ENCODE results near the gene UBR1. TPM values are rescaled to one million over a fixed set of nuclear protein-coding genes. Genes with fewer than 3 reads are reported as not detected.

UBR1 gene
- total and polyA plus RNA-seq, 3 donors from 2014 or later, result 21.3 to 40.7 (median 36.5) TPM

DNA sequence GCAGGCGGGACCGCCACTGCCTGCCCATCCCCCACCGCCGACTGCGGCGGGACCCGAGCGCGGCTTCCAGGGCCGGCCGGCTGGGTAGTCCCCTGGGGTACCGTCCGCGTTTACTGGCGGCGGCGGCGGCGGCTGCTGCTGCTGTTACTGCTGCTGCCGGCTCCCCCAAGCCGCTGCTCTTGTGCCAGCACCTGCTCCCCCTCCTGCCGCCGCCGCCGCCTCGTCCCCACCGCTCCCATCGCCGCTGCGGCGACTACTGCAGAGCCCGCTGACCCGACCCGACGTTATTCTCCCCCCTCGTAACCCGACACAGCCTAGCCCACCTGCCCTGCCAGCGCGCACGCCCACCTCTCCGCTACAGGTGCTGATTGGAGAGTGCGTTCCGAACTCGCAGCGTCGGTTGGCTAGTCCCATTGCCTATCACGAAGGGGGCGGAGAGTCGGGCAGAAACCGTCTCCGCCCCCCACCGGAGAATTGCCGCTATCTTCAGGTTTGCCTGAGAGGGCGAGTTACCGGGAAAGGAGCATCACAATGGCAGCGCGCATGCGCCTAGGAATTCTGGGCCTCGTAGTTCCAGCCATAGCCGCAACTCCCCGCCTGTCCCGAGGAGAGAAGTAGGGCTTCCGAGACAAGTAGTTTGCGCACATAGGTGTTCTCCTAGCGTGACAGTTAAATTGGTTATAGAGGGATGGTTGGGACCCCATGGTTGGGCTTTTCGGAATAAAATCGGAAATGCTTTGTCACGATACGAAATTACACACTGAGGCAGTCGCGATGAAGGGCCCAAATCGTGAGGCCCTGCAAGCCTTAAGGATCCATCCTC is 185.1 kb downstream of the UBR1 start, which contains the start of gene TTBK2:
Gene TTBK2 (minus strand): TSS at position 260 of the 823 bp plus-strand sequence. CDS start 42,161 bp downstream, outside the sequence.
- intact Hi-C loops (cut with DNase I; ENCODE audit: low total_unique reads), result loop anchor here (10.0 kb wide), 1 partner anchor 186 kb away; the partner anchor contains the start of gene CDAN1
- 0 to 1% methylated on average over 11 to 44 of the region's 72 CpGs for WGBS, 2 donors
- H3K27me3 ChIP-seq, result no peaks in the 10 kb centered on the region
- H3K36me3 ChIP-seq (ENCODE audit: low read depth, missing control alignments), result no peaks in the 10 kb centered on the region
- H3K27ac ChIP-seq, result peak within 1 kb of the TSS; percentile 91 to 93
- H3K4me1 ChIP-seq, result peaks cover 9% of the 10 kb centered on the region
- TF ChIP-seq POLR2A (IDR thresholded peaks at IDR 0.05), result no peak
- TF ChIP-seq, protein P1, sequence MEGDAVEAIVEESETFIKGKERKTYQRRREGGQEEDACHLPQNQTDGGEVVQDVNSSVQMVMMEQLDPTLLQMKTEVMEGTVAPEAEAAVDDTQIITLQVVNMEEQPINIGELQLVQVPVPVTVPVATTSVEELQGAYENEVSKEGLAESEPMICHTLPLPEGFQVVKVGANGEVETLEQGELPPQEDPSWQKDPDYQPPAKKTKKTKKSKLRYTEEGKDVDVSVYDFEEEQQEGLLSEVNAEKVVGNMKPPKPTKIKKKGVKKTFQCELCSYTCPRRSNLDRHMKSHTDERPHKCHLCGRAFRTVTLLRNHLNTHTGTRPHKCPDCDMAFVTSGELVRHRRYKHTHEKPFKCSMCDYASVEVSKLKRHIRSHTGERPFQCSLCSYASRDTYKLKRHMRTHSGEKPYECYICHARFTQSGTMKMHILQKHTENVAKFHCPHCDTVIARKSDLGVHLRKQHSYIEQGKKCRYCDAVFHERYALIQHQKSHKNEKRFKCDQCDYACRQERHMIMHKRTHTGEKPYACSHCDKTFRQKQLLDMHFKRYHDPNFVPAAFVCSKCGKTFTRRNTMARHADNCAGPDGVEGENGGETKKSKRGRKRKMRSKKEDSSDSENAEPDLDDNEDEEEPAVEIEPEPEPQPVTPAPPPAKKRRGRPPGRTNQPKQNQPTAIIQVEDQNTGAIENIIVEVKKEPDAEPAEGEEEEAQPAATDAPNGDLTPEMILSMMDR (IDR thresholded peaks at IDR 0.05), result peak in 1 of 3 experiments; percentile 15
- H3K4me3 ChIP-seq, result peak within 1 kb of the TSS; percentile 94 to 98
- no peaks in the 10 kb centered on the region for H3K9me3 ChIP-seq
- peak; percentile 99 for DNase-seq

DNA sequence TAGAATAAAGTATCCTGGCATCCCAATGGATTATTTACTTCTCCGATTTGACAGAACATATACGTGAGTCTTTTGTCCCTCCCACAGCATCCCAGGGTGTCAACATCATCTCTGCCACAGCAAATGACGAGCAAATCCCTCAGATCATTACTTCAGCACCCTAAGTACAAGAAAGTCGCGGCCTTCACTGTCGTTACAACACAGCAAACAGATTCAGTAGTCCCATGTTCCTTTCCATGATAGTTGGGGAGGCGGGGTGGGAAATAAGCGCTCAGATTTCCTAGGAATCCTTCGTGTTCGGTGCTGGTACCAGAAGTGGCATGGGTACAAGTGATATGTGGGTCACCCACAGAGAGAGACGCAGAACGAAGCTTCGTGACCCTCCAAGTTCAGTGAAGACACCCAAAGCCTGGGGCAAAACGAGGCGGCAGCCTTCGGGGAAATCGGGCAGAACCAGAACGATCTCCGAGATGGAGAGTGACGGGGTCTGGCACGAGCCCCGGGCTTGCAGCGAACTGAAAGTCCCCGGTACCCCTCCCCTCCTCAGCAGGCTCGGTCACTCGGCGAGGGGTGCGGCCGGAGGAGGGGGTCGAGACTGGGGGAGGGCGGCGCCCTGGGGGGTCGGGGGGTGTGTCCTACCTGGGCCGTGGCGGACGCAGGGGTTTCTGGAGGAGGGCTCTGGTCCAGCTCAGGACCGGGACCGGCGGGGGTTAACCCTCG is 185.9 kb downstream of the UBR1 start:
- WGBS, 2 donors, result 0% methylated on average over 18 to 40 of the region's 40 CpGs
- intact Hi-C loops (cut with DNase I; ENCODE audit: low total_unique reads), result loop anchor here (10.0 kb wide), 1 partner anchor 185 kb away; the partner anchor contains the start of gene CDAN1
- Histone ChIP-seq H3K9me3 (no peaks in the 10 kb centered on the region), H3K4me3 (peak overlapping the region; percentile 94 to 98), H3K27ac (peak overlapping the region; percentile 91 to 93), H3K4me1 (peaks cover 9% of the 10 kb centered on the region), H3K36me3 (ENCODE audit: low read depth, missing control alignments) (no peaks in the 10 kb centered on the region), H3K27me3 (no peaks in the 10 kb centered on the region)
- peak; percentile 60 for DNase-seq
- TF ChIP-seq, protein P1 (IDR thresholded peaks at IDR 0.05), result no peak
- TF ChIP-seq POLR2A (IDR thresholded peaks at IDR 0.05), result no peak

DNA sequence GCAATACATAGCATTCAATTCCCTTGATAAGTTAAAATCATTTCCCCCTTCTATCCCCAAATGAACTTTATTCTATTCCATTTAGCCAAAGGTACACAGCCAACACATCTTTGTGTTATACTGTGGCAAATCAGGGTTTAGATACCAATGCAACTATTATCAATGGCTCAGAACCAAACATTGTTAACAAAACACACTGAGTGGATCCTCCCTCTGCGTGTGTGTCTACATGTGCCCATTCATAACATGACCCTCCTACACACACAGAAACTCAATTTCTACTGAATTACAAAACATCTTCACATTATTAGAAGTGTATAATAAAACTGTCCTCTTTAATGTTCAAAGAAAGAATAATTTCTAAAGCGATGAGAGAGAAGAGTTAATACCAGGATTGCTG is 186.5 kb downstream of the UBR1 start:
- no peak for DNase-seq

DNA sequence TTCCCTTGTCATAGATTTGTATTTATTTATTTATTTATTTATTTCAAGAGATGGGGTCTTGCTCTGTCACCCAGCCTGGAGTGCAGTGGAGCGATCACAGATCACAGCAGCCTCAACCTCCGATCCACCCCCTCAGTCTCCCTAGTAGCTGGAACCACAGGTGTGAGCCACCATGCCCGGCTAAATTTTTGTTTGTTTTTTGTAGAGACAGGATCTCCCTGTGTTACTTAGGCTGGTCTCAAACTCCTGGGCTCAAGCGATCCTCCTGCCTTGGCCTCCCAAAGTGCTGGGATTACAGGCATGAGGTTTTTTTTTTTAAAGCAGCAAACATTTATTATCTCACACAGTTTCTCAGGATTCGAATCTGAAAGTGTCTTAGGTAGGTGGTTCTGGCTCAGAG is 187.8 kb downstream of the UBR1 start:
- Histone ChIP-seq H3K36me3 (ENCODE audit: low read depth, missing control alignments) (no peaks in the 10 kb centered on the region), H3K4me1 (peaks cover 9% of the 10 kb centered on the region), H3K27ac (no peak overlapping the region), H3K9me3 (no peaks in the 10 kb centered on the region), H3K27me3 (no peaks in the 10 kb centered on the region), H3K4me3 (no peak overlapping the region)
- DNase-seq, result no peak
- intact Hi-C loops (cut with DNase I; ENCODE audit: low total_unique reads), result no loop called here
- WGBS, 2 donors, result 83 to 87% methylated on average over 5 of the region's 5 CpGs
- TF ChIP-seq, protein P1 (IDR thresholded peaks at IDR 0.05), result no peak
- no peak for TF ChIP-seq POLR2A (IDR thresholded peaks at IDR 0.05)

More for the DNA sequence above, 186.5 kb downstream of the UBR1 start:
- Histone ChIP-seq H3K4me3 (peak overlapping the region in 1 of 2 donors; percentile 94), H3K9me3 (no peaks in the 10 kb centered on the region), H3K27me3 (no peaks in the 10 kb centered on the region), H3K27ac (no peak overlapping the region), H3K4me1 (peaks cover 9% of the 10 kb centered on the region), H3K36me3 (ENCODE audit: low read depth, missing control alignments) (no peaks in the 10 kb centered on the region)
- intact Hi-C loops (cut with DNase I; ENCODE audit: low total_unique reads), result no loop called here
- TF ChIP-seq, protein P1 (IDR thresholded peaks at IDR 0.05), result no peak
- TF ChIP-seq POLR2A (IDR thresholded peaks at IDR 0.05), result no peak
- 24 to 25% methylated on average over 2 of the region's 2 CpGs for WGBS, 2 donors
